K562 (cell line): ENCODE measurements around the gene FANCD2. TPM values are rescaled to one million over a fixed set of nuclear protein-coding genes. Genes with fewer than 3 reads are reported as not detected.
A peak's percentile ranks its signal among the peaks of the same experiment; 100 is the strongest.

Source experiments
- ARNT ChIP-seq, 2 experiments: fragments of 450-650 bp; IDR thresholded peaks; 2 replicates each; pipeline ENCODE4 v1.6.1; 2016; ENCODE audit warnings: mild to moderate bottlenecking in 1 of 2
- BMI1 ChIP-seq: fragments of 150-350 bp; IDR thresholded peaks from 2 replicates; pipeline ENCODE4 v1.6.1; 2014; ENCODE audit warnings: low read length
- CHD2 ChIP-seq: IDR thresholded peaks from 2 replicates; pipeline ENCODE4 v1.6.1; 2011; ENCODE audit warnings: low read depth, low read length
- DACH1 ChIP-seq: fragments of 450-650 bp; IDR thresholded peaks from 2 replicates; pipeline ENCODE4 v1.6.1; 2018; ENCODE audit not compliant: partially characterized antibody
- EGR1 ChIP-seq: fragments of 450-650 bp; conservative IDR thresholded peaks from 2 replicates; pipeline ENCODE4 v1.6.1; 2017; ENCODE audit warnings: mild to moderate bottlenecking
- ELF2 ChIP-seq: fragments of 250-450 bp; sonication (Bioruptor Pico); IDR thresholded peaks from 2 replicates; pipeline ENCODE4 v1.5.0; 2021; ENCODE audit warnings: mild to moderate bottlenecking
- GTF2F1 ChIP-seq: IDR thresholded peaks from 2 replicates; pipeline ENCODE4 v1.6.1; 2011; ENCODE audit warnings: low read depth, low read length, improper control_type of control experiment
- HCFC1 ChIP-seq: IDR thresholded peaks from 2 replicates; pipeline ENCODE4 v1.6.1; 2012; ENCODE audit warnings: low read depth, low read length, improper control_type of control experiment
- HDAC8 ChIP-seq: fragments of 450-650 bp; IDR thresholded peaks from 2 replicates; pipeline ENCODE4 v1.6.1; 2016; ENCODE audit warnings: mild to moderate bottlenecking, missing genetic modification characterization, moderate library complexity, missing compliant biosample characterization
- HES1 ChIP-seq: fragments of 450-650 bp; IDR thresholded peaks from 2 replicates; pipeline ENCODE4 v1.6.1; 2016; ENCODE audit warnings: low read depth, mild to moderate bottlenecking, moderate library complexity
- IFI16 ChIP-seq: fragments of 250-450 bp; sonication (Bioruptor Pico); IDR thresholded peaks from 2 replicates; pipeline ENCODE4 v2.1.2; 2022; ENCODE audit warnings: mild to moderate bottlenecking, inconsistent platforms
- KLF1 ChIP-seq: fragments of 450-650 bp; IDR thresholded peaks from 2 replicates; pipeline ENCODE4 v1.6.1; 2016; ENCODE audit warnings: missing genetic modification characterization, missing compliant biosample characterization
- MEIS2 ChIP-seq: fragments of 450-650 bp; IDR thresholded peaks from 2 replicates; pipeline ENCODE4 v1.6.1; 2014; ENCODE audit warnings: mild to moderate bottlenecking; ENCODE audit not compliant: partially characterized antibody
- NBN ChIP-seq: fragments of 450-650 bp; IDR thresholded peaks from 2 replicates; pipeline ENCODE4 v1.6.1; 2016; ENCODE audit warnings: low read depth, mild to moderate bottlenecking
- NFE2L1 ChIP-seq: fragments of 450-650 bp; IDR thresholded peaks from 2 replicates; pipeline ENCODE4 v1.6.1; 2016; ENCODE audit warnings: missing genetic modification characterization, low read depth, mild to moderate bottlenecking, missing compliant biosample characterization, moderate library complexity, borderline replicate concordance
- POLR2G ChIP-seq: fragments of 200-400 bp; formaldehyde crosslinking; IDR thresholded peaks from 2 replicates; pipeline ENCODE4 v1.6.1; 2017; ENCODE audit warnings: low read depth, mild to moderate bottlenecking, antibody characterized with exemption, low read length, moderate library complexity
- RAD51 ChIP-seq: fragments of 450-650 bp; IDR thresholded peaks from 2 replicates; pipeline ENCODE4 v1.7.1; 2016; ENCODE audit warnings: low read depth, mild to moderate bottlenecking, borderline replicate concordance
- RBM22 ChIP-seq: fragments of 200-400 bp; formaldehyde crosslinking; IDR thresholded peaks from 2 replicates; pipeline ENCODE4 v1.6.1; 2018; ENCODE audit warnings: low read length, low read depth; ENCODE audit not compliant: poor library complexity, severe bottlenecking
- RREB1 ChIP-seq: fragments of 250-450 bp; sonication (Bioruptor Pico); IDR thresholded peaks from 2 replicates; pipeline ENCODE4 v1.4.0; 2020
- SOX6 ChIP-seq: fragments of 450-650 bp; IDR thresholded peaks from 2 replicates; pipeline ENCODE4 v1.6.1; 2014; ENCODE audit warnings: mild to moderate bottlenecking
- ZBTB7A ChIP-seq: IDR thresholded peaks from 2 replicates; pipeline ENCODE4 v1.6.1; 2011; ENCODE audit warnings: low read depth, mild to moderate bottlenecking, low read length, moderate library complexity, borderline replicate concordance; ENCODE audit not compliant: control insufficient read depth
- ZNF24 ChIP-seq: fragments of 450-650 bp; IDR thresholded peaks from 2 replicates; pipeline ENCODE4 v1.6.1; 2016
- polyA plus RNA-seq, 8 experiments: library from polyadenylated mRNA; depleted of rRNA in 4 of 8; stranded (reverse) in 5 of 8; unstranded in 3 of 8; fragments of >200 nt; fragmentation: Nextera tagmentation in 2 of 8; fragmentation: Illumina TruSeq in 1 of 8; extraction: Ambion mirVana in 2 of 8; extraction: Trizol in 1 of 8; gene quantifications; 2 replicates each; pipeline versions ENCODE4 v1.2.1 to v1.2.3, GENCODE V29; 2011 to 2014; ENCODE audit warnings: inconsistent platforms in 1 of 8, missing spikeins in 1 of 8
- total RNA-seq, 7 experiments: library from RNA; depleted of rRNA in 6 of 7; stranded (reverse); fragments of >200 nt in 6 of 7; fragmentation: Illumina TruSeq in 2 of 7; extraction: Trizol in 2 of 7; gene quantifications; 2 replicates each; pipeline versions ENCODE4 v1.2.1 to v1.2.3, GENCODE V29; 2011 to 2021; ENCODE audit warnings: low replicate concordance in 1 of 7

FANCD2 gene
- total and polyA plus RNA-seq, 9 of the 15 experiments (the other 6 are each of a cell fraction or from before 2014, with no cell fraction given), result 59.4 to 137 (median 96.1) TPM

GRCh38 chr3:10026084-10026890 lies at the start of gene FANCD2 (continued):
- TF ChIP-seq KLF1 (tag) (peak; percentile 93), EGR1 (no peak), HCFC1 (peak; percentile 93), RAD51 (no peak), HDAC8 (tag) (peak; percentile 81; the same call in 1 of the 2 replicates), ELF2 (CRISPR knock-in tag) (peak; percentile 100), ARNT (IDR thresholded peaks at IDR 0.05) (0 out of 4 replicates have a peak, but pooled peaks of 1 of the 2 experiments have one; percentile 20), DACH1 (peak; percentile 98), ZNF24 (0 out of 2 replicates have a peak, but pooled peaks have one; percentile 8), SOX6 (0 out of 2 replicates have a peak, but pooled peaks have one; percentile 9), MEIS2 (no peak), RBM22 (peak; percentile 85), GTF2F1 (peak; percentile 58; the same call in 1 of the 2 replicates), NBN (peak; percentile 99), BMI1 (0 out of 2 replicates have a peak, but pooled peaks have one; percentile 9), HES1 (peak; percentile 49; the same call in 1 of the 2 replicates), IFI16 (CRISPR knock-in tag) (no peak), RREB1 (CRISPR knock-in tag) (no peak), NFE2L1 (tag) (no peak), POLR2G (peak; percentile 96), CHD2 (peak; percentile 54), ZBTB7A (no peak)
